HepG2 (cell line): Measurements from ENCODE around the gene RAD51AP1. TPM values are rescaled to one million over a fixed set of nuclear protein-coding genes. Genes with fewer than 3 reads are reported as not detected.

ENCODE experiments used
- AGO2 ChIP-seq: fragments of 200-400 bp; formaldehyde crosslinking; optimal IDR thresholded peaks from 2 replicates; pipeline ENCODE3; 2017; ENCODE audit warnings: mild to moderate bottlenecking, low read depth, low read length, moderate library complexity
- ATM ChIP-seq: fragments of 450-650 bp; IDR thresholded peaks from 2 replicates; pipeline ENCODE4 v1.7.1; 2017; ENCODE audit warnings: mild to moderate bottlenecking, borderline replicate concordance
- CAMTA2 ChIP-seq: sonication (generic); formaldehyde crosslinking; IDR thresholded peaks from 2 replicates; pipeline ENCODE4 v1.4.0; 2020; ENCODE audit warnings: mild to moderate bottlenecking, missing genetic modification reagents, borderline replicate concordance
- DNMT3B ChIP-seq: conservative IDR thresholded peaks from 2 replicates; pipeline ENCODE4 v1.6.1; 2016; ENCODE audit warnings: missing biosample characterization, control low read depth
- EZH2 ChIP-seq: conservative IDR thresholded peaks from 2 replicates; pipeline ENCODE4 v1.6.1; 2012; ENCODE audit warnings: mild to moderate bottlenecking, low read depth, low read length, moderate library complexity
- FOSL1 ChIP-seq: sonication (generic); formaldehyde crosslinking; IDR thresholded peaks from 2 replicates; pipeline ENCODE4 v1.9.0; 2021; ENCODE audit warnings: missing genetic modification reagents, borderline replicate concordance
- FOXK2 ChIP-seq: fragments of 450-650 bp; IDR thresholded peaks from 2 replicates; pipeline ENCODE4 v1.6.1; 2016
- HMG20B ChIP-seq: conservative IDR thresholded peaks from 2 replicates; pipeline ENCODE4 v1.6.1; 2016; ENCODE audit warnings: missing genetic modification reagents, missing compliant biosample characterization
- HMGXB3 ChIP-seq: sonication (generic); formaldehyde crosslinking; IDR thresholded peaks from 2 replicates; pipeline ENCODE4 v1.4.0; 2020; ENCODE audit warnings: missing genetic modification reagents, borderline replicate concordance
- HNRNPH1 ChIP-seq: fragments of 200-400 bp; formaldehyde crosslinking; optimal IDR thresholded peaks from 2 replicates; pipeline ENCODE3; 2017; ENCODE audit warnings: mild to moderate bottlenecking, low read depth, low read length
- KDM3A ChIP-seq: IDR thresholded peaks from 2 replicates; pipeline ENCODE4 v1.6.1; 2018; ENCODE audit warnings: low read depth, missing compliant biosample characterization
- MEIS2 ChIP-seq: sonication (generic); formaldehyde crosslinking; IDR thresholded peaks from 2 replicates; pipeline ENCODE4 v1.9.0; 2021; ENCODE audit warnings: mild to moderate bottlenecking, missing genetic modification reagents
- PAF1 ChIP-seq: IDR thresholded peaks from 2 replicates; pipeline ENCODE4 v1.6.1; 2016; ENCODE audit warnings: missing genetic modification reagents, missing compliant biosample characterization
- SATB2 ChIP-seq: sonication (generic); formaldehyde crosslinking; IDR thresholded peaks from 2 replicates; pipeline ENCODE4 v1.5.0; 2020; ENCODE audit warnings: missing genetic modification reagents
- TEAD2 ChIP-seq: sonication (generic); formaldehyde crosslinking; IDR thresholded peaks from 2 replicates; pipeline ENCODE4 v1.9.0; 2021; ENCODE audit warnings: missing genetic modification reagents
- ZBTB44 ChIP-seq: sonication (generic); formaldehyde crosslinking; IDR thresholded peaks from 2 replicates; pipeline ENCODE4 v1.4.0; 2020; ENCODE audit warnings: missing genetic modification reagents
- ZFP82 ChIP-seq: sonication (generic); formaldehyde crosslinking; IDR thresholded peaks from 2 replicates; pipeline ENCODE4 v1.5.1; 2020; ENCODE audit warnings: mild to moderate bottlenecking, missing genetic modification reagents, borderline replicate concordance
- ZFY ChIP-seq: sonication (generic); formaldehyde crosslinking; IDR thresholded peaks from 2 replicates; pipeline ENCODE4 v1.4.0; 2020; ENCODE audit warnings: missing genetic modification reagents
- ZNF124 ChIP-seq: sonication (generic); formaldehyde crosslinking; IDR thresholded peaks from 2 replicates; pipeline ENCODE4 v1.4.0; 2020; ENCODE audit warnings: missing genetic modification reagents
- ZNF205 ChIP-seq: IDR thresholded peaks from 2 replicates; pipeline ENCODE4 v1.6.1; 2018; ENCODE audit warnings: missing biosample characterization, missing genetic modification reagents
- ZNF343 ChIP-seq: sonication (generic); formaldehyde crosslinking; IDR thresholded peaks from 2 replicates; pipeline ENCODE4 v1.4.0; 2020; ENCODE audit warnings: mild to moderate bottlenecking, missing genetic modification reagents
- ZNF354B ChIP-seq: sonication (generic); formaldehyde crosslinking; IDR thresholded peaks from 2 replicates; pipeline ENCODE4 v1.8.0; 2022; ENCODE audit warnings: mild to moderate bottlenecking, missing genetic modification reagents
- ZNF484 ChIP-seq: sonication (generic); formaldehyde crosslinking; IDR thresholded peaks from 2 replicates; pipeline ENCODE4 v1.5.1; 2020; ENCODE audit warnings: mild to moderate bottlenecking, low read depth, missing genetic modification reagents, borderline replicate concordance
- ZNF777 ChIP-seq: sonication (generic); formaldehyde crosslinking; IDR thresholded peaks from 2 replicates; pipeline ENCODE4 v1.4.0; 2020; ENCODE audit warnings: missing genetic modification reagents
- ZNF790 ChIP-seq: sonication (generic); formaldehyde crosslinking; IDR thresholded peaks from 2 replicates; pipeline ENCODE4 v1.8.0; 2022; ENCODE audit warnings: missing genetic modification reagents, mild to moderate bottlenecking, borderline replicate concordance
- ZNF841 ChIP-seq: sonication (generic); formaldehyde crosslinking; IDR thresholded peaks from 2 replicates; pipeline ENCODE4 v1.8.1; 2023; ENCODE audit warnings: missing genetic modification reagents, borderline replicate concordance
- polyA plus RNA-seq, 8 experiments: library from polyadenylated mRNA; depleted of rRNA in 3 of 8; stranded (reverse) in 7 of 8; unstranded in 1 of 8; fragments of >200 nt; fragmentation: Illumina TruSeq in 4 of 8; extraction: Trizol in 4 of 8; gene quantifications; 2 replicates each; pipeline versions ENCODE4 v1.2.1 to v1.2.3, GENCODE V29; 2011 to 2016; ENCODE audit warnings: low read depth in 4 of 8, missing spikeins in 1 of 8, mixed read lengths in 1 of 8; ENCODE audit not compliant: insufficient read depth in 1 of 8
- total RNA-seq, 5 experiments: library from RNA; depleted of rRNA; stranded (reverse); fragments of >200 nt; fragmentation: Illumina TruSeq; extraction: Trizol; gene quantifications; 2 replicates each; pipeline ENCODE4 v1.2.3, GENCODE V29; 2016; ENCODE audit warnings: low read depth in 1 of 5

Gene RAD51AP1
- total and polyA plus RNA-seq, 2 of the 13 experiments (the other 11 are each of a cell fraction or from before 2014, with no cell fraction given): 16.6 to 49.3 TPM

GRCh38 chr12:4538207-4539160, at the start of gene RAD51AP1 (continued):
- no peak for TF ChIP-seq DNMT3B (CRISPR knock-in tag)
- TF ChIP-seq AGO2: no peak
- no peak for TF ChIP-seq SATB2 (CRISPR knock-in tag)
- TF ChIP-seq TEAD2 (CRISPR knock-in tag): no peak
- TF ChIP-seq PAF1: no peak
- 0 out of 2 replicates have a peak, but pooled peaks have one; percentile 53 for TF ChIP-seq HMGXB3 (CRISPR knock-in tag)
- TF ChIP-seq ZFP82 (CRISPR knock-in tag): no peak
- TF ChIP-seq ZNF790 (CRISPR knock-in tag): 0 out of 2 replicates have a peak, but pooled peaks have one; percentile 31
- TF ChIP-seq ZNF354B (CRISPR knock-in tag): no peak
- TF ChIP-seq FOXK2: peak; percentile 71; the same call in 1 of the 2 replicates
- no peak; the same call in 1 of the 2 replicates for TF ChIP-seq ZNF777
- no peak for TF ChIP-seq HMG20B (CRISPR knock-in tag)
- no peak for TF ChIP-seq EZH2
- TF ChIP-seq ZNF343: peak; percentile 52; the same call in 1 of the 2 replicates
- no peak for TF ChIP-seq CAMTA2 (CRISPR knock-in tag)
- no peak for TF ChIP-seq HNRNPH1
- TF ChIP-seq ZFY (CRISPR knock-in tag): no peak
- no peak for TF ChIP-seq KDM3A (CRISPR knock-in tag)
- peak; percentile 90 for TF ChIP-seq MEIS2 (CRISPR knock-in tag)
- 0 out of 2 replicates have a peak, but pooled peaks have one; percentile 22 for TF ChIP-seq ZNF205 (CRISPR knock-in tag)
- 0 out of 2 replicates have a peak, but pooled peaks have one; percentile 30 for TF ChIP-seq ZBTB44 (CRISPR knock-in tag)
- TF ChIP-seq ZNF484: no peak
- TF ChIP-seq ZNF124 (CRISPR knock-in tag): no peak
- TF ChIP-seq ZNF841 (CRISPR knock-in tag): no peak
- no peak for TF ChIP-seq FOSL1 (CRISPR knock-in tag)
- TF ChIP-seq ATM: no peak
